ENCODE measurements around the gene EGLN3. TPM values are rescaled to one million over a fixed set of nuclear protein-coding genes. Genes with fewer than 3 reads are reported as not detected.
A peak's percentile ranks its signal among the peaks of the same experiment; 100 is the strongest.

EGLN3 gene
- total and polyA plus RNA-seq, 2 of the 13 experiments (the other 11 are each of a cell fraction or from before 2014, with no cell fraction given): 0.18 to 27.3 TPM

GRCh38 chr14:33950320-33951182 lies at the start of gene EGLN3 (continued):
- TF ChIP-seq, protein P1, sequence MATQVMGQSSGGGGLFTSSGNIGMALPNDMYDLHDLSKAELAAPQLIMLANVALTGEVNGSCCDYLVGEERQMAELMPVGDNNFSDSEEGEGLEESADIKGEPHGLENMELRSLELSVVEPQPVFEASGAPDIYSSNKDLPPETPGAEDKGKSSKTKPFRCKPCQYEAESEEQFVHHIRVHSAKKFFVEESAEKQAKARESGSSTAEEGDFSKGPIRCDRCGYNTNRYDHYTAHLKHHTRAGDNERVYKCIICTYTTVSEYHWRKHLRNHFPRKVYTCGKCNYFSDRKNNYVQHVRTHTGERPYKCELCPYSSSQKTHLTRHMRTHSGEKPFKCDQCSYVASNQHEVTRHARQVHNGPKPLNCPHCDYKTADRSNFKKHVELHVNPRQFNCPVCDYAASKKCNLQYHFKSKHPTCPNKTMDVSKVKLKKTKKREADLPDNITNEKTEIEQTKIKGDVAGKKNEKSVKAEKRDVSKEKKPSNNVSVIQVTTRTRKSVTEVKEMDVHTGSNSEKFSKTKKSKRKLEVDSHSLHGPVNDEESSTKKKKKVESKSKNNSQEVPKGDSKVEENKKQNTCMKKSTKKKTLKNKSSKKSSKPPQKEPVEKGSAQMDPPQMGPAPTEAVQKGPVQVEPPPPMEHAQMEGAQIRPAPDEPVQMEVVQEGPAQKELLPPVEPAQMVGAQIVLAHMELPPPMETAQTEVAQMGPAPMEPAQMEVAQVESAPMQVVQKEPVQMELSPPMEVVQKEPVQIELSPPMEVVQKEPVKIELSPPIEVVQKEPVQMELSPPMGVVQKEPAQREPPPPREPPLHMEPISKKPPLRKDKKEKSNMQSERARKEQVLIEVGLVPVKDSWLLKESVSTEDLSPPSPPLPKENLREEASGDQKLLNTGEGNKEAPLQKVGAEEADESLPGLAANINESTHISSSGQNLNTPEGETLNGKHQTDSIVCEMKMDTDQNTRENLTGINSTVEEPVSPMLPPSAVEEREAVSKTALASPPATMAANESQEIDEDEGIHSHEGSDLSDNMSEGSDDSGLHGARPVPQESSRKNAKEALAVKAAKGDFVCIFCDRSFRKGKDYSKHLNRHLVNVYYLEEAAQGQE (IDR thresholded peaks at IDR 0.05; ENCODE audit: borderline replicate concordance in 1 of 2, low read depth in 1 of 2, low read length in 2 of 2): peak in 1 of 2 experiments; percentile 81; a peak in 1 of 4 replicates
- TF ChIP-seq AGO1 (IDR thresholded peaks at IDR 0.05; ENCODE audit: low read depth, low read length, poor library complexity, severe bottlenecking): peak; percentile 60
- no peak for TF ChIP-seq MLXIP (CRISPR knock-in tag; IDR thresholded peaks at IDR 0.05; ENCODE audit: borderline replicate concordance)
- TF ChIP-seq ZNF180 (CRISPR knock-in tag; IDR thresholded peaks at IDR 0.05; ENCODE audit: borderline replicate concordance, low read depth): no peak
- no peak for TF ChIP-seq ATM (IDR thresholded peaks at IDR 0.05; ENCODE audit: borderline replicate concordance)
- TF ChIP-seq ELF4 (CRISPR knock-in tag; IDR thresholded peaks at IDR 0.05; ENCODE audit: borderline replicate concordance): no peak; the same call in 1 of the 2 replicates
- TF ChIP-seq ZNF570 (CRISPR knock-in tag; IDR thresholded peaks at IDR 0.05; ENCODE audit: borderline replicate concordance): no peak
- no peak for TF ChIP-seq TCF7 (IDR thresholded peaks at IDR 0.05; ENCODE audit: low read depth)
- peak; percentile 74 for TF ChIP-seq ETS1 (CRISPR knock-in tag; IDR thresholded peaks at IDR 0.05)
- no peak for TF ChIP-seq CCAR2 (optimal IDR thresholded peaks at IDR 0.05; ENCODE audit: low read depth, low read length)
- TF ChIP-seq ZNF609 (CRISPR knock-in tag; IDR thresholded peaks at IDR 0.05; ENCODE audit: borderline replicate concordance): 0 out of 2 replicates have a peak, but pooled peaks have one; percentile 29
- TF ChIP-seq ASH2L (IDR thresholded peaks at IDR 0.05; ENCODE audit: insufficient read length, low read depth, low read length): peak; percentile 18
- TF ChIP-seq CBX5 (CRISPR knock-in tag; IDR thresholded peaks at IDR 0.05; ENCODE audit: borderline replicate concordance): peak; percentile 61
- no peak for TF ChIP-seq PHF21A (CRISPR knock-in tag; IDR thresholded peaks at IDR 0.05)
